ENCODE data around the gene AQP6. TPM values are rescaled to one million over a fixed set of nuclear protein-coding genes. Genes with fewer than 3 reads are reported as not detected.
"Not testable (repeated sequence)": the region's sequence is repeated elsewhere in the genome, so short reads cannot be mapped to it uniquely, and the experiment has no call there.

Gene AQP6
- total RNA-seq, 6 donors from 2014 or later, result 0.06 to 0.39 (median 0.24) TPM; not detected in 2

GRCh38 chr12:49983892-49984291 lies 11.1 kb downstream of the AQP6 start:
- DNase-seq, result peak in 1 of 2 donors; percentile 22
- no peak overlapping the region for H3K27ac ChIP-seq
- no peaks in the 10 kb centered on the region for H3K9me3 ChIP-seq
- ATAC-seq (ENCODE audit: low FRiP score in 2 of 2), result peak; percentile 6 to 69
- H3K27me3 ChIP-seq, result no peaks in the 10 kb centered on the region
- 8% methylated on average over 2 to 6 of the region's 8 CpGs for WGBS, 2 donors
- no peak for TF ChIP-seq CTCF (IDR thresholded peaks at IDR 0.05)
- no peak for TF ChIP-seq POLR2A (IDR thresholded peaks at IDR 0.05)
- TF ChIP-seq POLR2AphosphoS5 (IDR thresholded peaks at IDR 0.05), result no peak
- TF ChIP-seq EP300 (IDR thresholded peaks at IDR 0.05), result no peak
- no peak overlapping the region for H3K4me3 ChIP-seq
- peaks cover 6 to 21% (median 16%) of the 10 kb centered on the region in 4 donors for H3K4me1 ChIP-seq
- no peaks in the 10 kb centered on the region for H3K36me3 ChIP-seq

GRCh38 chr12:49984476-49985359 lies 12.0 kb downstream of the AQP6 start:
- Histone ChIP-seq H3K27ac (no peak overlapping the region), H3K4me3 (no peak overlapping the region), H3K9me3 (no peaks in the 10 kb centered on the region), H3K4me1 (peaks cover 6 to 21% (median 17%) of the 10 kb centered on the region in 4 donors), H3K27me3 (no peaks in the 10 kb centered on the region), H3K36me3 (no peaks in the 10 kb centered on the region)
- WGBS, 2 donors, result 83 to 91% methylated on average over 8 to 9 of the region's 9 CpGs
- ATAC-seq (ENCODE audit: low FRiP score in 2 of 2) (no peak), DNase-seq (peak in 1 of 2 donors; percentile 14)
- TF ChIP-seq CTCF (IDR thresholded peaks at IDR 0.05) (no peak), EP300 (IDR thresholded peaks at IDR 0.05) (no peak), POLR2A (IDR thresholded peaks at IDR 0.05) (no peak), POLR2AphosphoS5 (IDR thresholded peaks at IDR 0.05) (no peak)

GRCh38 chr12:49985981-49986380 lies 13.2 kb downstream of the AQP6 start:
- no peak for ATAC-seq (ENCODE audit: low FRiP score in 2 of 2)
- Histone ChIP-seq H3K36me3 (peaks cover 0 to under 1% (median 0%) of the 10 kb centered on the region in 4 donors), H3K4me1 (peaks cover 6 to 26% (median 23%) of the 10 kb centered on the region in 4 donors), H3K9me3 (no peaks in the 10 kb centered on the region), H3K27me3 (no peaks in the 10 kb centered on the region), H3K27ac (no peak overlapping the region), H3K4me3 (no peak overlapping the region)
- no peak for TF ChIP-seq CTCF (IDR thresholded peaks at IDR 0.05)
- no peak for TF ChIP-seq POLR2A (IDR thresholded peaks at IDR 0.05)
- TF ChIP-seq EP300 (IDR thresholded peaks at IDR 0.05), result no peak
- no peak for TF ChIP-seq POLR2AphosphoS5 (IDR thresholded peaks at IDR 0.05)
- WGBS, 2 donors, result 92 to 94% methylated on average over 5 of the region's 5 CpGs
- no peak for DNase-seq

- not testable (repeated sequence) for H3K4me3 ChIP-seq; H3K27me3 ChIP-seq; H3K27ac ChIP-seq; ATAC-seq (ENCODE audit: low FRiP score in 2 of 2); H3K36me3 ChIP-seq; DNase-seq; H3K9me3 ChIP-seq
- peaks cover 6 to 28% (median 23%) of the 10 kb centered on the region in 4 donors for H3K4me1 ChIP-seq
- WGBS, 2 donors, result 85 to 89% methylated on average over 3 of the region's 3 CpGs
Measured at GRCh38 chr12:49986476-49986875, 13.7 kb downstream of the AQP6 start.

GRCh38 chr12:49987625-49988303 lies 15.0 kb downstream of the AQP6 start:
- Histone ChIP-seq H3K4me1 (peaks cover 6 to 28% (median 21%) of the 10 kb centered on the region in 4 donors), H3K36me3 (peaks cover 0 to 10% (median 1%) of the 10 kb centered on the region in 4 donors), H3K9me3 (no peaks in the 10 kb centered on the region), H3K27ac (peak overlapping the region in 2 of 4 donors; percentile 9 to 41), H3K4me3 (no peak overlapping the region), H3K27me3 (no peaks in the 10 kb centered on the region)
- peak in 1 of 2 donors; percentile 33 for DNase-seq
- 62 to 73% methylated on average over 4 of the region's 4 CpGs for WGBS, 2 donors
- TF ChIP-seq CTCF (IDR thresholded peaks at IDR 0.05), result no peak
- TF ChIP-seq EP300 (IDR thresholded peaks at IDR 0.05), result no peak
- no peak for TF ChIP-seq POLR2AphosphoS5 (IDR thresholded peaks at IDR 0.05)
- no peak for TF ChIP-seq POLR2A (IDR thresholded peaks at IDR 0.05)
- ATAC-seq (ENCODE audit: low FRiP score in 2 of 2), result no peak

GRCh38 chr12:49989400-49989799 lies 16.7 kb downstream of the AQP6 start:
- H3K4me3 ChIP-seq; H3K27ac ChIP-seq; H3K9me3 ChIP-seq; H3K27me3 ChIP-seq; ATAC-seq (ENCODE audit: low FRiP score in 2 of 2); DNase-seq: not testable (repeated sequence)
- WGBS, 2 donors, result 80 to 96% methylated on average over 2 of the region's 2 CpGs
- Histone ChIP-seq H3K4me1 (peaks cover 0 to 17% (median 13%) of the 10 kb centered on the region in 4 donors), H3K36me3 (peaks cover 0 to 19% (median 9%) of the 10 kb centered on the region in 4 donors)
